ENCODE data around the gene ZNF362.

The ZNF362 gene

DNA sequence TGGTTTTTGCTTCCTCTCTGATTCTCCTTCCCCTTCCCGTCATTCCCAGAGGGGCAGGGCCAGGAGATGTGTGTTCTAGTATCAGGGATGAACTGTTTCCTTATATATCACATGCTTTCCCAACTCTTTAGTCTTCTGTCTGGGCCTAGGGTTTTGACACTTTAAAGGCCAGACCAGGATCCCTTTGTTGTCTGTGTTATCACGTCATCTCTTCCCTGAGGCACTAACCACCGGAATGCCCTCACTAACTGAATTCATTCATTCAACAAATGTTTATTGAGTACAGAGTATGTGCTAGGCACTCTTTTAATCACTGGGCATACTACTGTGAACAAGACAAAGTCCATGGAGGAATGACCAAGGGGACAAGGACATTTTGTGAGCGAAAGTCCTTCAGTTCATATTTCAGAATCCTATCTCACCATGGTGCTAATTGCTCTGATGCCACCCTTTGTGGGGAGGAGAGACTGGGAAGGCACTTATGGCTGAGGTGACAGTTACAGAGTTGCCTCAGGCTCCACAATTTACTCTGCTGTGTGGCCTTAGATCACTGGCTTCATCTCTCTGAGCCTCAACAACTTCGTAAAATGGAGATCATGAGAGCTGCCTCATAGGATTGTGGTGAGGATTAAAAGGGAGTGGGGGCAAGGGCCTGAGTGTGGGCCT, 12.0 kb upstream of the ZNF362 start:
- DNase-seq (ENCODE audit: low read depth in 3 of 3) = no peak

DNA sequence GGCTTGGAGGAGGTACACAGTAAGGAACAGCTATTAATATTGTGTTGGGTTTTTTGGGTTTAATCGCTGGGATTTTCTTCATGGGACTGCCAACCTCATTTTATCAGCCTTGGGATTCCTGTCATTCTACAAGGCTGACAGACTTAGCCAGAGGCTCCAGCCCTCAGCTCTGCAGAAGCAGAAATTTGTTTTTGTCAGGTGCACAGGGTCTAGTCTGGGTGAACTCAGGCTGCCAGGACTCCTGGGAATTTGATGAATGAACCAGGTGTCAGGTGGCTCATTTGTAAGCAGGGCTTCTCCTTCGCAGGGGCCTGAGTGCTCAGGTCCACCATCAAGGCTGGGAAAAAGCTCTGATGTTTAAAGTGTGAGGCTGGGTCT, 11.5 kb upstream of the ZNF362 start:
- DNase-seq (ENCODE audit: low read depth in 3 of 3) = no peak

DNA sequence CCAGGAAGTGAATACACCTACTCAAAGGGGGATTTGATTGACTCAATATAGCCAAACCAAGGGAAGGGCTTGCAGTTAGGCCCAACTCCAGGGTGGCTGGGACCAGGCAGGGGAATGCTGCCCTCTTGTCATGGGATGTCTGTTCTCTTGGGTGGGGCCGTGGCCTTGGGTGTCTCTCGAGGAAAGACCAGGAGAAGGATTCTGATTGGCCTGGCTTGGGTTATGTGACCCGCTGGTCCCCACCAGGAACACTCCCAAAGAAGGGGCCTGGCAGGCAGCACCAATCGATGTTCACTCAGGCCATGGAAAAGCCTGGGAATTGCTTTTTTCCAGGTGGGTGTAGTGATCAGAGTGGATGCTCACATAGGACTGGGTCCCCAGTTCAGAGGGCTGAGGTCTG, 10.1 kb upstream of the ZNF362 start:
- no peak for DNase-seq (ENCODE audit: low read depth in 3 of 3)

DNA sequence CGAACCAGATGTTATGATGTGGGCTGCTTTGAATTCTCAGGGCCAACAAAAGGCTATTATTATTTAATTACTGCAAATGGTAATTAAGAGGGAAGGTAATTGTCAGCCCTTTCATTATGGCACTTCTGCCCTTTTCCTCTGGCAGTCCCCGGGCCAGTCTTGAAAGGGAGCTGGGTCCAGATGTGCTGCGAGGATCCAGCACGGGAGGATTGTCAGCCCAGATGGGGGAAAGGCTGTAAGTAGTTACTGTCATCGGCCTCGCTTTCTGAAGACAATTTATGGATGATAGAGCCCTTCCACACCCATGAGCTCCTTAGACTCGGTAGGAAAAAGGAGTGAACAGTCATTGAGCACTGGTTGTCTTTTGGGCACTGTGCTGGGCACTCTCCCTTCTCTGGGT, 8.7 kb upstream of the ZNF362 start:
- no peak for DNase-seq (ENCODE audit: low read depth in 3 of 3)

DNA sequence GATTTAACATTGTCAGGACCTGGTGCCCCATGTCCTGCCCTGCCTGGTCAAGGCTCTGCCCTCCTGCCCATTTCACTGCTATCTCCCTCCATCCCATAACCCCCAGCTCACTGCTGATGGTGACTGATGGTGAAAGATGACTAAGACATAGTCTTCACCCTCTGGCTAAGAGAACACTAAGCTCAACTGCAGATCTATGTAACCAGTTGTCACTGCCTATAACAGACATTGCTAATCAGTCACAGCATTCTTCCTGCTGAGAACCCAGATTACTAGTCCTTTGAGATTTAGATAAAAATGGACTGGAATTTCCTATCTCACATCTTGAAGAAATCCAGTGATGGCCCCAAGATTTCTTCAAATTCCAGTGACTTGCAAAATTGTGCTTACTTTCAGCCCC, 8.0 kb upstream of the ZNF362 start:
- DNase-seq (ENCODE audit: low read depth in 3 of 3) = no peak

DNA sequence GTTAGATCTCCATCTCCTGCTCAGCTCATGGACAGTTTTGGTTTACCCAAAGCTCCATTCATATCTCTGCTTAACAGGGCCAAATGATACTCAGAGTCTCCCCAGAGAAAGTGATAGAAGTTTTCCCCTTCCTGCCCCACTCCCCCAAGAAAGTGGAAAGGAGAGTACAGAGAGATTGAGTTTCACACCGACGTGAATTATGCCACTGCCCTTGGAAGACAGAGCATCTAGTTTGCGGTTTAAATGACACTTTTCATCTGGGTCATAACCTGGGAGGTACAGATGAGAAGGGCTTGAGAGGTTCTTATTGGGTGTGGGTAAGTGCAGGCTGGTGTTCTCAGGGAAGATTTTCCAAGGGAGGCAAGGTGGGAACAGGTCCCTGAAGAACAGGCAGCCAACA, 6.9 kb upstream of the ZNF362 start:
- no peak for DNase-seq (ENCODE audit: low read depth in 3 of 3)

DNA sequence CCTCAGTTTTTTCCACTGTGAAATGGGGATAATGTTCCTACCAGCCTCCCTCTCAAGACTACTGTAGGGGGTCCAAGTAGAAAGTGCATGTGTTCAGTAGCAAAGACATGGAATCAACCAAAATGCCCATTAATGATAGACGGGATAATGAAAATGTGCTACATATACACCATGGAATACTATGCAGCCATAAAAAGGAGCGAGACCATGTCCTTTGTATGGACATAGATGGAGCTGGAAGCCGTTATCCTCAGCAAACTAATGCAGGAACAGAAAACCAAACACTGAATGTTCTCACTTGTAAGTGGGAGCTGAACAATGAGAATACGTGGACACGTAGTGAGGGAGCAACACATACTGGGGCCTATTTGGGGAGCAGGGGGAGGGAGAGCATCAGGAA, 6.1 kb upstream of the ZNF362 start:
- DNase-seq (ENCODE audit: low read depth in 3 of 3) = no peak

DNA sequence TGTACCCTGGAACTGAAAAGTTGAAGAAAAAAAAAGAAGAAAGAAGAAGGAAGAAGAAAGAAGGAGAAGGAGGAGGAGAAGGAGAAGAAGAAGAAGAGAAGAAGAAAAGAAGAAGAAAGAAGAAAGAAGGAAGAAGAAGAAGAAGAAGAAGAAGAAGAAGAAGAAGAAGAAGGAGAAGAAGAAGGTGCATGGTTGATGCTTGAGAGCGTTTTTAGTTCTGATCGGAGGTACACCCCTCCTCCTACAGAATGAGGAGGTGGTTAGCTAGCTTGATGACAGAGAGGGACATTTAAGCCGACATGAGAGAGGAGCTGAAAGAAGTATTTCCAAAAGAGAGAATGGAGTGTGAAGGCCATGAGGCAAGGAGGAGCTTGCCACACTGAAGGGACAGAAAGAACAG, 5.6 kb upstream of the ZNF362 start:
- DNase-seq (ENCODE audit: low read depth in 3 of 3) = no peak

DNA sequence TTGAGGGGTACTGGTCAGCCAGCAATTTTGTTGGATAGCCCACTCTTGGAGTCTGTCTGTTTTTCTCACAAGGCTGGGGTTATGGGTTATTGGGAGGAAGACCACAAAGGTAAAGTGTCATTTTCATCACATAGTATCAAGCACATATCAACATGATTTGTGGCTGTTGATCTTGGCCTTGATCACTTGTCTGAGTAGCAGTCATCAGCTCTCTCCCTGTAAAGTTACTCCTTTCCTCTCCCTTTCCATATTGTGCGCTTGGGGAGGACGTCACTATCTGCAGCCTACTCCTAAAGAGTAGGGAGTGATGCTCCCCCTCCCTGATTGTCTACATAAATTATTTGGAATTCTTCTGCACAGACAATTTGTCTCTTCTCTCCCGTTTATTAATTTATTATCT, 1.8 kb upstream of the ZNF362 start:
- no peak for DNase-seq (ENCODE audit: low read depth in 3 of 3)

DNA sequence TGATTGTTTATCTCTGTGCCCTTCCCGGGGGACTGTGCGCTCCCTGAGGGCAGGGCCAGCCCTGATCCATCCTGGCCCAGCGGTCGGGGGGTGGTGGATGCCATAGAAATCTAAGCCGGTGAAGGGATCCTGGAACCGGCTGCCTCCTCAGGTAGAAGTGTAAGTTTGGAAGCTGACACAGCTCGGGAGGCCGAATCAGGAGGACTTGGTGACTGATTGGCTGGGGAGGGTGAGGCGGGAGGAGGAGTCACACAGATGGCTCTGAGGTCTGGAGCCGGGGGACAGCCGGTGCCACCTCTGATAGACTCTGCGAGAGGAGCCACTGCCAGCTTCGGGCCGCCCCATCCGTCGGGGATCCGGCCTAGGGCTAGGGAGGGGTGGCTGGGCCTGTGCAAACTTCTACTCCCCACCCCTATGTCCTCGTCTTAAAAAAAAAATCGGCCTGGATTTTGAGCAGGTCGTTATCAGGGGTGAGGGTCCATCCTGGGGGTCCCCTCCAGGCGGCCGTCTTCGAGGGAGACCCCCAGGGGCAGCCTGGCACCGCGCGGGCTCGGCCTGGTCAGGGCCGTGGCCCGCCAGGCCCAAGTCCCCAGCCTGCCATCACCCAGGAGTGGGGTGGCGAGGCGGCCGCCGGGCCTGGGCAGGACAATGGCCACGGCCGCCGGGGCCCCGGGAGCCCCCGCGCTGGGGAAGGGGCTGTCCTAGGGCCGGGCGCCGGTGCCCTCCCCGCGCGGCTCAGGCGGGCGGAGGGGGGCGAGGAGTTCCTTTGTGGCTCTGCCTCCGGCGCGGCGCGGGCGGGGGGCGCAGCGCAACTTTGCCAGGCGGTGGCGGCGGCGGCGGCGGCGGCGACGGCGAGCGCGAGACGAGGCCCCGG, 708 bp upstream of the ZNF362 start:
- peak in 1 of 3 experiments; percentile 28 for DNase-seq (ENCODE audit: low read depth in 3 of 3)

DNA sequence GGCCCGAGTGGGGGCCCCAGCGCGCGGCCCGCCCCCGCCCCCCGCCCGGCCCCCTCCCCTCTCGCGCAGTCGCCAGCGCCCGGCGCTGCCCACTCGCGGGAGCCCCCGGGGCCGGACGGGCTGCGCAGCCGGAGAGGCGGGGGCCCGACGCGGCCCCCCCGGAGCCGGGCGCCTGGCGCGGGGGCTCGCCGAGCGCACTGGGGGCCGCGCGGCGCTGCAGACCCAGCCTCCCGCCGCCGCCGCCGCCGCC, 146 bp upstream of the ZNF362 start:
- DNase-seq (ENCODE audit: low read depth in 3 of 3) = peak in 1 of 3 experiments; percentile 18

DNA sequence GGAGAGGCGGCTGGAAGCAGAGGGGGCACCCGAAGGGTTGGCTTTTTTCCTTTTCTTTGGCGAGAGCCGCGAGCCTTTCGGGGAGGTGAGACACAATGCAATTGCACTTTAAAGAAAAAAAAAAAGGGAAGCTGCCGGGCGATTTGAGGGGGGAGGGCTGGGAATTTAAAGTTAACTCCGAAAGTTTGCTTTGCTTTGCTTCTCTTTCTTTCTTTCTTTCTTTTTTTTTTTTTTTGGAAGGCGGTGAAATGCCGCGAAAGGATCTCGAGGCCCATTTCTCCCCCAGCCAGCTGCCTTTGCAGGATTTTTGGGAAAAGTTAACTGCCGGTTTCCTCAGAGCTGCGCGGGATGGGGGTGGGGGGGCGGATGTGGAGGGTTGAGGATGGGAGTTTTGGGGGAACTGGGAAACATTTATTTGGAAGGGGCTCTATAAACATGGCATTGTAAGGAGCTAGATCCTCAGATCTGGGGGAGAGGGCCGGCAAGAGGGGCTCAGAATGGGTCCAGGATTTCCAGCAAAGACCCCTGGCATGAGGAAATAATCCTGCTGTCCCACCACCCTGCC, 997 bp downstream of the ZNF362 start:
- no peak for DNase-seq (ENCODE audit: low read depth in 3 of 3)

DNA sequence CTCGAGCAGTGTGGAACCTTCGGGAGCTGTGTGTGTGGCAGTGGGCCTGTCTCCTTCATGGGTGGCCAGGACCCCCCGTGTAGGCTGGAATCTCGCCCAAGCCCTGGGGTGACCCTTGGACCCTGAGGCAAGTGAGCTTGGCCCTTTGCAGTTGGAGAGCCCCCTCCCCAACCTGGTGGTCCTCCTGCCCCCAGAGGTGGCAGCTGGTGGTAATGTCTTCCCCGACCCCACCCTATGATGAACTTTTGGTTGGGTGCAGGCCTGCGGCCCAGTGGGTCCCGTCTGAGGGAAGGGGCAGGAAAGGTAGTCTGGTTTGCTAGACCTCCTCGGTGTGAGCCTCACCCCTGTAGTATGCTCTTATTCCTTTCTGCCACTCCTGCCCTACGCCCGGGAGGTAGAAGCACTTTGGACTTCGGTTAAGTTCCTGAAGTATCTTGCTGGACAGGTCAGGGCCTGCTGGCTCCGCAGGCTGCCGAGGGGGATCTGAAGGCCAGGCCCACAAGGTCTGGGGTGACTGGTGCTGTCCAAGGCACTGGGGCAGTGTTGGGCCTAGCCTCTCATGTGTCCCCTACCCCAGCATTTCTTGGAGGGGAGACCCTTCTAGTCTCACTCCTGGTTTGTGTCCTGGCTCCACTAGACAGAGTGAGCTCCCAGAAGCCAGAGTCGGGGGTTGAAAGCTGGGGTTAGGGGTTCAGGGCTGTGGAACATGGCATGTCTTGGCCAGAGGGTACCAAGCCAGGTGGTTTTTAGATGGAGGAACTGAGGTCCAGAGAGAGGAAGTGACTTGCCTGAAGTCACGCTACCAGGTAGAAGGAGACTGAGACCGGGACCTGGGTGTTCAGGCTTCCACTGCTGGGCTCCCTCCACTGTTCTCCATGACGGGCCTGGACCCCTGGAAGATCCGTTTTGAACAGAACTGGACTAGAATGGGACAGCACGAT, 1.8 kb downstream of the ZNF362 start:
- no peak for DNase-seq (ENCODE audit: low read depth in 3 of 3)

DNA sequence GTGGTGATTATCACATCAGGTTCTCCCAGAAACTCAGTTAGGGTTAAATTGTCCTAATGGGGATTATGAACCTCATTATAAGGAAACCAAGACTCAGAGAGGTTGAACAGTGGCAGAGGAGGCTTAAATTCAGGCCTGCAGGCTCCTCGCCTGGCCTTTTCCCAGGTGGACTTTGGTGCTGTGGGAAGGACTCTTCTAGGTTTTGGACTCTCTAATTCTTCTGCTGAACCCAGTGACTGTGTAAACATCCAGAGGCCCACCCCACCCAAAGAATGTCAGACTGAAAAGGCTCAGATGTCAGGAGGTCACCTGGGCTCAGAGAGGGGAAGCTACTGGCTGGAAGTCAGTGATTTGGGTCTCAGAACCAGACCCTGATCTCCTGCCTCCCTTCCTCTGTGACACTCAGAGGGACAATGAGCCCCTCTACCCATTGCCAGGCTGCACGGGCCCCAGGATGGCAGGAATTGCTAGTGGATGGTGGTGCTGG, 2.5 kb downstream of the ZNF362 start:
- DNase-seq (ENCODE audit: low read depth in 3 of 3) = no peak

DNA sequence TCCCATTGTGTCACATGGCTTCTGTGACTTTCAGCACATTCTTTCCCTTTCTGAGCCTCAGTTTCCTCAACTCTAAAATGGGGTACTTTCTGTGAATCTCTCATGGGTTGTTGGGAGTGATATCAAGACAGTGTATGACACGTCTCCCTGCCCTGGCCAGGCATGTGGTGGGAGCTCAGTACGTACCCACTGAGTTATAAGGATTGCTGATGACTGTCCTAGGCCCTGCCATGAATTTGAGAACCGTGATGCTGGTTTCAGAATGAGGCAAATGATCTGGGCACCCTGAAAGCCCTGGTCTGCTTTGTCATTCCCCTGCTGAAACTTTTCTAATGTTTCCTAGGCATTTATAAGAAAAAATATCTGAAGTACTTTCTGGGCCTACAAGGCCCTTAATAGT, 3.6 kb downstream of the ZNF362 start:
- DNase-seq (ENCODE audit: low read depth in 3 of 3) = no peak

DNA sequence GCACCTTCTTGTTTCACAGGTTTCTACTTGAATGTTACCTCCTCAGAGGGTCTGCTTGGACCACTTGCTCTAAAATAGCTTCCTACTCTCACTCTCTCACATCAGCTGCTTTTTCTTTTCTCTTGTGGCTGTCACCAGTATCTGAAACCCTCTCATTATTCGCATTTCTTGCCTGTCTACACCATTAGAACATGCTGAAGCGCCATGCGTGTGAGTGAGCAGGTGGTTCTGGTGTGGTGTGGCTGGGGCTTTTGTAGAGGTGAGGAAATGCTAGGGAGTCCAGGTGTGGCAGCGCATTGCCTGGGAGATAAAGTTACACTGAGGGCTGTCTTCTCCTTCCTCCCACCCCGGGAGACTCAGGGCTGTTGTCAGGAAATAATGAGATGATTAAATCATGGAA, 4.1 kb downstream of the ZNF362 start:
- DNase-seq (ENCODE audit: low read depth in 3 of 3) = no peak

DNA sequence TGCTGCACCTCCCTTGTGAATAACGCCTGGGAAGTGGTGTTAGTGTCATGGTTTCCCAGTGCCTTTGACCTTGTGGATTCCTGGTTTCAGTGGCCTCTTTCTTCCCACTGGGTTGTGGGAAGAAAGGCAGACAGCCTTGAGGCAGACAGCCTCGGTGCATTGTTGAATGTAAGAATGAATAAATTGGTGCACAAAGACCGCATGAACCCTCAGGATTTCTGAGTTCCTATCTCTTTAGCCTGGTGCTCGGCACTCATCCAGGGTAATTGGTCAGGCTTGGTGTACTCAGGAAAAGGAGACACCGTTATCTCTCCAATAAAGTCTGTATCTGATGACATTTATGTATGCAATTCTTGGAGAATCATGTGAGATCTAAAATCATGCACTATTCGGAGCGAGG, 5.1 kb downstream of the ZNF362 start:
- DNase-seq (ENCODE audit: low read depth in 3 of 3) = no peak

DNA sequence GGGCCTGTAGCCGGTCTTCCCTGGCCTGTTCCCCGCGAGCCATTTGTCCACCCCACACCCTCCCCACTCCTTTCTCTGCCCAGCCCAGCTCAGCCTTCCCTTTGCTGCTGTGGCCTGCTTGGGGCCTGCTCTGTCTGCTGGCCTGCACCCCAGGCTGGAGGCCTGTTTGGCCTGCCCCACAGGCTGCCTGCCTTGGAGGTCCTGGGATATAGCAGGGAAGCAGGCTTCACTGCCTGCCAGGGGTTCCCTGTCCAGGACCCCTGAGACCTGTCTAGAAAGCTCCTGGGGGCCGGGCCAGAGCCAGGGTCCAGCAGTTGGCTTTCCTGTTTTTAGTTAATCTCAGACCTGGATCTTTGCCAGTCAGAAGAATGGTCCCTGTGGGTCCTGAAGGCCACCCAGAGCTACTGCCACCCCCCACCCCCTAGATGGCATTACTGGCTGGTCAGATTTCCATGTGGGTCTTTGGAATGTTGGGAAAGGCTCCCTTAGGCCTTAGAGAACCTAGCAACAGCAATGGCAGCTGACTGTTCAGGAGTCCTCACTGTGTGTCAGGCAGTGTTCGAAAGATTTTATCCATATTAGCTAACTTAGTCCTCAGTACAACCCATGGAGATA, 7.7 kb downstream of the ZNF362 start:
- DNase-seq (ENCODE audit: low read depth in 3 of 3) = no peak

DNA sequence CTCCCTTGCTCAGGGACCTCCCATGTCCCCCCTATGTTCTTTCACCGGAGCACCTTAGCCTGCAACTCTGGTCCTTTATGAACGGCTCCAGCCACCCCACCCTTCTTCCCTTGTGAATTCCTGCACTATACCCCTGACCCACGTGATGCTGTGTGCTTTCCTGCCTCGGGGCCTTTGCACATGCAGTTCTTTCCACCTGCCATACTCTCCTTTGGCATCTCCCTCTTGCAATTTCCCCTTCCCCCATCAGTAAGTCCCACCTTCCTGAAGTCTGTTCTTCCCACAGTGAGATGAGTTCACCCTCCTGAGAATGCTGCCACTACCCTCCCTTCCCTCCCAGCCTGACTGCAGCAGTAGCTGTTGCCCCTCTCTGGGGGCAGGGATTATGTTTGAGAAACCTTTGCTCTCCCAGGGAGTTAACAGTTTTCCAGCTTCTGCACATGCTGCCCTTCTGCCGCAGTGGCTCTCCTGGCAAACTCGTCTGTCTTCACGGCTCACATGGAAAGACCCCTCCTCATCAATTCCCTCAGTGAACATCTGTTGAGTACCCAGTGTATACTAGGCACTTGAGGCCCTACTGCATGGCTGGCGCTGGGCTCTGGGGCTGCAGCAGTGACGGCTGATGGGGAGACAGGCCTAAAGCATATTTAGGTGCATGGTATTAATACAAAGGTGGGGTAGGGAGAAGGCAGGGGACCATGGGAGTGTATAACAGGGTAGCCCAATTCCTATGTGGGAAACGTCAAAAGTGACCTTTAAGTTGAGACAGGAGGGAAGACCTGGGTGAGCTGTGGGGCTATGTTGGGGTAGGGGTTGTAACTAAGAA, 9.7 kb downstream of the ZNF362 start:
- DNase-seq (ENCODE audit: low read depth in 3 of 3) = no peak

DNA sequence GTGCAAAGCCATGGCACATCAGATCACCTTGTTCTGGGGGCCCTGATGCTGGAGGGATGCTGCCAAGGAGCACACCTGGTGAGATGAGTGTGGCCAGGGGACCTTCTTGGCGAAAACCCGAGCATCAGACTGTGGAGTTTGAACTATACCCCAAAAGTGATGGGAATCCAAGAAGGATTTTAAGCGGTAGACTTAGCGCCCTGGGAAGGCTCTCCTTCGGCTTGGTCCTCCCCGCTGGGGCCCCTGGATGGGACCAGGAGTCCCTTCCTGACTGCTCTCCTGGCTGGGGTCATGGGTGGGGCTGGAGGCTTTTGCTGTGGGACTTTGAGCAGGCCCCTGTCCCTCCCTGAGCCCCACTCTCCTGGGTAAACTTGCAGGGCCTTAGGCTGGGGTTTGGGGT, 10.5 kb downstream of the ZNF362 start:
- DNase-seq (ENCODE audit: low read depth in 3 of 3) = no peak
